ENCODE data around the gene VTA1.

VTA1 gene

GRCh38 chr6:142262231-142262630 is 115.2 kb downstream of the VTA1 start:
- no peak overlapping the region for H3K4me3 ChIP-seq (ENCODE audit: low read depth, low read length)

DNA sequence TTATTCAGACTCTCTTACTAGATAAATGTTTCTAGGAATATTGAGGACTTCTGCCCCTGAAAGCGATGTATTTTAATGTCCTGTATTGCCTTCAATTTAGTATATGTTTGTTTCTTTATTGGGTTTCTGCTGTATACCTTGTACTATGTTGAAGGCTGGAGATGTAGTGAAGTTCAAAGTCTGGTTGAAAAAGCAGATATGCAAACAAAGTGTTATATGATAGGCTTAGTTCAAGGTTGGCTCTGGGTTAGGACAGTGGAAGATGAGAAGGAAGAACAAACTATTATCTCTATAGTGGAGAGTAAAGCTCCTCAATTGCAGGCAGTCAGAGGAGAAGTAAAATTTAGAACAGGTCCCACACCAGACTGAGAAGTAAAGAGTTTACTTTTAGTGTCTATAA is 118.4 kb downstream of the VTA1 start:
- no peak overlapping the region for H3K4me3 ChIP-seq (ENCODE audit: low read depth, low read length)

DNA sequence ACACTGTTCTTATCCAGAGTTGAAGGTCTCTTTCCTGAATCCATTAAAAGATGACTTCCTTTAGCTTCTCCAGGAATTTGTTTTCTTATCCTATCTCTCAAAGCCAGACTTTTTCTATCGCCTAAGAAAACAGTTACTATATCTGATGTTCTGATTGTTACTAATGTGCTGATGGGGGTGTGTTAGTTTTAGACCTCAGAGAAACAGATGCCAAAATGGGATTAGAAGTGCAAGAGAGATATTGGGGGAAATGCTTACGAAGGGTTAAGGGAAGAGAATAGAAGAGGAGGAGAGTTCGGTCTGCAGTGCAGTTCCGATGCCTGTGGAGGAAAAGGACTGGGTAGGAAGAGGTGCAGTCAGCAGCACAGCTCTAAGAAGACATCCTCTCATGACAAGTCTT is 119.0 kb downstream of the VTA1 start:
- no peak overlapping the region for H3K4me3 ChIP-seq (ENCODE audit: low read depth, low read length)

- no peak overlapping the region for H3K4me3 ChIP-seq (ENCODE audit: low read depth, low read length)
These were observed 124.4 kb downstream of the VTA1 start for GRCh38 chr6:142271476-142271875.
